GM18873 (cell line): ENCODE data around the gene INTS3.

Experiments
- ATAC-seq: cut with Tn5 transposase; IDR thresholded peaks from one replicate; pipeline ENCODE4 v1.9.1; 2021; ENCODE audit warnings: mild to moderate bottlenecking, moderate library complexity, moderate number of reproducible peaks; ENCODE audit not compliant: unreplicated experiment, low FRiP score

INTS3 gene

DNA sequence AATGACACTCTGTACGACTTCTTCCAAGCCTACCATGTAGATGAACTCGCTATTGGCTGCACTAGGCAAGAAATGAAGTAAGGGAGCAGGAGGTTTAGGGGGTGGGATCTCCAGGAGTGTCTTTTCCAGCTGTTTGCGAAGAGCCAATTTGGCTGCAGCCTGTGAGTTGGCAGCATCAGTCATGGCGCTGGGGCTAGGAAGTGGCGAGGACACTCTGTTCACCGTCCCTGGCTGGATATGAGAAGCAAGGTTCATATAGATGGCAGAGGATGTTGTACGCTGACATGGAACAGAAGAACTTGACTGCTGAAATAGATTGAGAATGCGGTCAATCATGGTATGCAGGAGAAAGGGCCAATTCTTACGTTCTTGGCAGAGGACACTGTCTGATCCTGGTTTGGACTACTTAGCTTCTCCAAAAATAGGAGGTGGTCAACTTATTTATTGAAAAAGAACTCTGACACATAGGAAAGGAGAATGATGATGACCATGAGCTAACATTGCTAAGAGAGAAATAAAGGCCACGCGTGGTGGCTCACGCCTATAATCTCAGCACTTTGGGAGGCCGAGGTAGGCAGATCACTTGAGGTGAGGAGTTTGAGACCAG is 88.5 kb downstream of the INTS3 start:
- no peak for ATAC-seq

DNA sequence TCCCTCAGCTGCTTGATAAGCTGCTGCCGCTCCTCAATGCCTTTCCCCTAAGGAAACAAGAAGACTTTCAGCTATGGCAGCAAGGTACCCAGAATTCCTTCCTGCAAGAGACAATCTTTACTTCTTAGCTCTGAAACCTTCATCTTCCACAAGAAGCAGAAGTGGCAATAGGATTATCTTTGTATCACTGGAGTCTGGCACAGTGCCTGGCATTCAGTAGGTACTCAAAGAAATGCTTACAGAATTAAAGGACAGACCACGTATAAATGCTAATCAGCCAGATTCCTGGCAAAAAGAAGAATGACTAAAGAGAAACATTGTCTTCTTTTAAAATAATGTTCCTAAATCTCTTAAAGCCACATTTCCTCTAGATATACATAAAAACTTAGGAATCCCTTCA is 91.0 kb downstream of the INTS3 start:
- ATAC-seq = no peak
